NCI-H146 (cell line): ENCODE measurements around the gene KYNU.
"Not testable (repeated sequence)": the region's sequence is repeated elsewhere in the genome, so short reads cannot be mapped to it uniquely, and the experiment has no call there.

ENCODE experiments used
- DNase-seq: peaks from one replicate; lab custom pipeline; 2025; lab: John Stamatoyannopoulos, UW

Gene KYNU

DNA sequence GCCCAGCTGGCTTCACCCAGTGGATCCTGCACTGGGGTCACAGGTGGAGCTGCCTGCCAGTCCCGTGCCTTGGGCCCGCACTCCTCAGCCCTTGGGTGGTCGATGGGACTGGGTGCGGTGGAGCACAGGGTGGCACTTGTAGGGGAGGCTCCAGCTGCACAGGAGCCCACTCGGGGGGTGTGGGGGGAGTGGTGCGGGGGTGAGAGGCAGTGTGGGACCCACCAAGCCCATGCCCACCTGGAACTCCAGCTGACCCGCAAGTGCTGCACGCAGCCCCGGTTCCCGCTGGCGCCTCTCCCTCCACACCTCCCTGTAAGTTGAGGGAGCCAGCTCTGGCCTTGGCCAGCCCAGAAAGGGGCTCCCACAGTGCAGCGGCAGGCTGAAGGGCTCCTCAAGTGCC, 212.1 kb downstream of the KYNU start:
- not testable (repeated sequence) for DNase-seq
